H4 (cell line): Measurements from ENCODE around the gene C22orf42. TPM values are rescaled to one million over a fixed set of nuclear protein-coding genes. Genes with fewer than 3 reads are reported as not detected.
"Not testable (repeated sequence)": the region's sequence is repeated elsewhere in the genome, so short reads cannot be mapped to it uniquely, and the experiment has no call there.

Source experiments
- DNase-seq: peaks from one replicate; pipeline ENCODE4 v3.0.0-alpha.2; 2015; ENCODE audit warnings: low spot score
- total RNA-seq: library from RNA; depleted of rRNA; stranded (reverse); fragments of >200 nt; shearing (Covaris generic); gene quantifications from 2 replicates; pipeline ENCODE4 v1.2.3, GENCODE V29; 2014

The C22orf42 gene
- total RNA-seq, 1 experiment from 2014 or later = not detected

- DNase-seq = no peak
Measured at GRCh38 chr22:32185821-32186220, 26.7 kb upstream of the C22orf42 start.

GRCh38 chr22:32183625-32184024 is 24.5 kb upstream of the C22orf42 start:
- no peak for DNase-seq

GRCh38 chr22:32181043-32181442 is 21.9 kb upstream of the C22orf42 start:
- no peak for DNase-seq

GRCh38 chr22:32177221-32177765 is 18.2 kb upstream of the C22orf42 start:
- DNase-seq = no peak

GRCh38 chr22:32175683-32176644 is 16.9 kb upstream of the C22orf42 start:
- no peak for DNase-seq

GRCh38 chr22:32175115-32175514 is 16.0 kb upstream of the C22orf42 start:
- DNase-seq = no peak

- no peak for DNase-seq
Measured at GRCh38 chr22:32165681-32166080, 6.6 kb upstream of the C22orf42 start.

GRCh38 chr22:32164075-32164860 is 5.2 kb upstream of the C22orf42 start:
- DNase-seq = no peak

GRCh38 chr22:32160411-32160810 is 1.3 kb upstream of the C22orf42 start:
- DNase-seq = not testable (repeated sequence)

GRCh38 chr22:32157632-32158031 is 1.5 kb downstream of the C22orf42 start:
- DNase-seq = not testable (repeated sequence)

- not testable (repeated sequence) for DNase-seq
Measured at GRCh38 chr22:32154727-32155126, 4.4 kb downstream of the C22orf42 start.

- not testable (repeated sequence) for DNase-seq
Measured at GRCh38 chr22:32151641-32152040, 7.5 kb downstream of the C22orf42 start.

GRCh38 chr22:32150647-32151046 is 8.5 kb downstream of the C22orf42 start:
- DNase-seq = not testable (repeated sequence)

GRCh38 chr22:32148372-32148771 is 10.7 kb downstream of the C22orf42 start:
- DNase-seq = not testable (repeated sequence)

GRCh38 chr22:32147128-32147527 is 12.0 kb downstream of the C22orf42 start:
- DNase-seq = not testable (repeated sequence)

- no peak for DNase-seq
Measured at GRCh38 chr22:32144496-32145274, 14.4 kb downstream of the C22orf42 start.

GRCh38 chr22:32142600-32142999 is 16.5 kb downstream of the C22orf42 start:
- DNase-seq = no peak

- not testable (repeated sequence) for DNase-seq
Measured at GRCh38 chr22:32140688-32141087, 18.4 kb downstream of the C22orf42 start.

- not testable (repeated sequence) for DNase-seq
Measured at GRCh38 chr22:32138576-32138975, 20.5 kb downstream of the C22orf42 start.

GRCh38 chr22:32137731-32138324 is 21.3 kb downstream of the C22orf42 start:
- peak; percentile 77 for DNase-seq

GRCh38 chr22:32136881-32137280 is 22.2 kb downstream of the C22orf42 start:
- DNase-seq = not testable (repeated sequence)
